Mucosa of stomach (tissue), 1 donor: Measurements from ENCODE around the gene HNMT.

ENCODE experiments used
- H3K27me3 ChIP-seq: one replicate; pipeline ENCODE4 v1.7.0; 2013; ENCODE audit warnings: mild to moderate bottlenecking, low read length; ENCODE audit not compliant: control insufficient read depth, insufficient read depth
- H3K36me3 ChIP-seq: one replicate; pipeline ENCODE4 v1.7.0; 2013; ENCODE audit warnings: low read length; ENCODE audit not compliant: control insufficient read depth, insufficient read depth
- H3K4me1 ChIP-seq: one replicate; pipeline ENCODE4 v1.7.0; 2013; ENCODE audit warnings: mild to moderate bottlenecking, low read length; ENCODE audit not compliant: control insufficient read depth, insufficient read depth
- H3K4me3 ChIP-seq: one replicate; pipeline ENCODE4 v1.7.0; 2013; ENCODE audit warnings: low read length
- H3K9ac ChIP-seq: one replicate; pipeline ENCODE4 v1.7.0; 2013; ENCODE audit warnings: mild to moderate bottlenecking, low read length, moderate library complexity
- H3K9me3 ChIP-seq: one replicate; pipeline ENCODE4 v1.7.0; 2013; ENCODE audit warnings: mild to moderate bottlenecking, low read length, moderate library complexity; ENCODE audit not compliant: control insufficient read depth
- donor health status: Pancreatic carcinoma.

The HNMT gene

DNA sequence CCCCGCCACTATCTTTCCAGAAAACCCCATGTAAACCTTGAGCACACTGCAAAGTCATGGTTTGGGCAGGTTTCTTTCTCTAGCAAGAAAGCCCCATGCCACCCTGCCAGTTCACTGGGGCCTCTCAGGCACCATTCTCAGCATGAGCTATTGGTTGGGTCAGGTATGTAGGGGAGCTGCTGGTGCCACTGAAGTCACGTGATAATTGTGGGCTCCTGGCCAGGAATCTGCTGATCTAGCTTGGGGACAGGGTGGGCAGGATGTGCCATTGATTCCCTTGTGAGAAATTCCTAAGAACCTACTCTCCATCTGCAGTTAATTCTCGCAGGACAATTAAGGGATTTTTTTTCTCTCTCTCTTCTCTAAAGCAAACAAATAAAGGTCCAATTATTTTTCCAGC is 26.5 kb upstream of the HNMT start:
- Histone ChIP-seq H3K36me3 (no peaks in the 10 kb centered on the region), H3K4me3 (no peak overlapping the region), H3K9me3 (no peaks in the 10 kb centered on the region), H3K27me3 (no peaks in the 10 kb centered on the region), H3K4me1 (peaks cover 1% of the 10 kb centered on the region), H3K9ac (no peak overlapping the region)

GRCh38 chr2:137938204-137938603 is 26.1 kb upstream of the HNMT start:
- Histone ChIP-seq H3K9ac (no peak overlapping the region), H3K4me3 (no peak overlapping the region), H3K27me3 (no peaks in the 10 kb centered on the region), H3K9me3 (no peaks in the 10 kb centered on the region), H3K36me3 (no peaks in the 10 kb centered on the region), H3K4me1 (peaks cover 5% of the 10 kb centered on the region)

GRCh38 chr2:137939026-137939425 is 25.2 kb upstream of the HNMT start:
- Histone ChIP-seq H3K4me1 (peaks cover 6% of the 10 kb centered on the region), H3K4me3 (no peak overlapping the region), H3K9me3 (no peaks in the 10 kb centered on the region), H3K36me3 (no peaks in the 10 kb centered on the region), H3K9ac (no peak overlapping the region), H3K27me3 (no peaks in the 10 kb centered on the region)

DNA sequence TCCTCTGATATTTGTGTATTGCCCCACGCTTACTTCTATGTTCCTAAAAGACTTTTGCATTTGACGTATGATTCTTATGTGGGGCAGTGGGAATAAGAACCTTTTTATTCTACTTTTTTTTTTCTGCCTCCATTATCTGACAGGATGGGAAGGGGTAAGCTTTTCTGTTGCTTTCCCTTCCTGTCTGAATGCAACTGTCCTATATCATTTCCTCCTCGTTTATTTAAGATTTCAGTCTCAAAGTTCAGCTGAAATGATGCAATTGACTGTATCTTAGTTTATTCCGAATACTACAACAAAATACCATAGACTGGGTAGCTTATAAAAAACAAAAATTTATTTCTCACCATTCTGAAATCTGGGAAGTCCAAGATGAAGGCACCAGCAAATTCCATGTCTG is 24.1 kb upstream of the HNMT start:
- Histone ChIP-seq H3K9ac (no peak overlapping the region), H3K9me3 (no peaks in the 10 kb centered on the region), H3K27me3 (no peaks in the 10 kb centered on the region), H3K36me3 (no peaks in the 10 kb centered on the region), H3K4me1 (peaks cover 6% of the 10 kb centered on the region), H3K4me3 (no peak overlapping the region)

GRCh38 chr2:137942037-137942832 is 22.0 kb upstream of the HNMT start:
- Histone ChIP-seq H3K9ac (no peak overlapping the region), H3K4me3 (no peak overlapping the region), H3K36me3 (no peaks in the 10 kb centered on the region), H3K4me1 (peaks cover 9% of the 10 kb centered on the region), H3K9me3 (no peaks in the 10 kb centered on the region), H3K27me3 (no peaks in the 10 kb centered on the region)

DNA sequence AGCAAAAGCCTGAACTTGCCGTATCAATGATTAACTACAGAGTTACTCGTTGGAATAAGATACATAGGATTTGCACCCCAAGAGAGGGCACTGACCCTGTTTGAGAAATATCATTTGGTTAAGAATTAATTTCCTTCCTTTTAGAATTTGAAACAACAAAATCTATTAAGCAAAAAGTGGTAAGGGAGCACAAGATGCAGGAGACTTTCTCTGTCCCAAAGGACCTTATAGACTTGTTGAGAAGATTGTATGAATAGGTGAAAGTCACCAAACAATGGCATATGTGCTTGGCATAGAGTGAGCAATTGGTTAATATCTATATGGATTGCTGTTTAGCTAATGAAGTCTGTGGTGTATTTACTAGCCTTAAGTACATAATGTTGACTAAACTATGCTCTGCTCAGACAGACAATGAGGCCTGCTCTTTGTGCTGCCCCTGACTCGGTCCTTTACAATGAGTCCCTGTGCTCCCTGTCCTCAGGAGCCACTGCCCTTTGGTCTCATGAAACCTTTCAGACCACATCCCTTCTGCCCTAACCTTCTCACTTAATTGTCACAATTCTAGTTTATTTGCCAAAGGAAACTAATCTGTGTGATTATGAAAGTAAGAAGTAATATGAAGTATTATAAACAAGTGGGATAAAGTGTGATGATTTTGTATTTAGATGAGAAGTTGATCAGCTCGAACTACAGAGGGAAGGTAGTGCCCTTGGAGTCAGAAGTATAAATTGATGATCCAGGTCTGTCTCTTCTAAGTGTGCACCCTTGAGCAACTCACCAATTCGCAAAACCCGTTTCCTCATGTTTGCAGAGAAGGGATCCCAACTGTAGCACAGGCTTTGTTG is 21.2 kb upstream of the HNMT start:
- Histone ChIP-seq H3K36me3 (no peaks in the 10 kb centered on the region), H3K27me3 (no peaks in the 10 kb centered on the region)

GRCh38 chr2:137943678-137944347 is 20.5 kb upstream of the HNMT start:
- Histone ChIP-seq H3K27me3 (no peaks in the 10 kb centered on the region), H3K36me3 (no peaks in the 10 kb centered on the region), H3K4me3 (no peak overlapping the region), H3K9me3 (no peaks in the 10 kb centered on the region), H3K4me1 (peaks cover 12% of the 10 kb centered on the region), H3K9ac (no peak overlapping the region)

More for the DNA sequence above, 21.2 kb upstream of the HNMT start:
- Histone ChIP-seq H3K9ac (no peak overlapping the region), H3K9me3 (no peaks in the 10 kb centered on the region), H3K4me3 (no peak overlapping the region), H3K4me1 (peaks cover 12% of the 10 kb centered on the region)

DNA sequence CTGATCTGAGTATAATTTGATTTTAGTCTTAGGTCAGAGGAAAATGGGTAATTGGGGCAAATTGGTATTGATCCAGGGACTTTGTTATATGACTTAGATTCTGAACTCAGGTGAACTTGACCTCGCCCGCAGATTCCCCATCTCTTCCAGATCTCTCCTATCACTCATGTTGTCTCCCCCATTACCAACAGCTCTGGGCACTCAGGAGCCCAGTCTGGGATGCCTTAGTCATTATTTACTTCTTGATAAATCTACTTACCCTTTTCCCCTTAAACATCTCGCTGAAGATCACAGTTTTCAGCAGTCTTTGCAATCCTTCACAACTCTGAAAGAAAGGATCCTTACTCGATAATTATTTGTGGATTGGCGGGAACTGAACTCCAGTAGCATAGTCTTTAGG is 19.6 kb upstream of the HNMT start:
- Histone ChIP-seq H3K9ac (no peak overlapping the region), H3K4me3 (no peak overlapping the region), H3K27me3 (no peaks in the 10 kb centered on the region), H3K4me1 (peaks cover 12% of the 10 kb centered on the region), H3K9me3 (no peaks in the 10 kb centered on the region), H3K36me3 (no peaks in the 10 kb centered on the region)

GRCh38 chr2:137945229-137945628 is 19.0 kb upstream of the HNMT start:
- no peaks in the 10 kb centered on the region for H3K9me3 ChIP-seq
- H3K36me3 ChIP-seq, result no peaks in the 10 kb centered on the region
- no peaks in the 10 kb centered on the region for H3K27me3 ChIP-seq
- H3K4me3 ChIP-seq, result no peak overlapping the region
- H3K4me1 ChIP-seq, result peaks cover 12% of the 10 kb centered on the region
- H3K9ac ChIP-seq, result no peak overlapping the region

- no peak overlapping the region for H3K4me3 ChIP-seq
- H3K36me3 ChIP-seq, result no peaks in the 10 kb centered on the region
- H3K9me3 ChIP-seq, result no peaks in the 10 kb centered on the region
- H3K27me3 ChIP-seq, result no peaks in the 10 kb centered on the region
- H3K9ac ChIP-seq, result no peak overlapping the region
- H3K4me1 ChIP-seq, result peaks cover 12% of the 10 kb centered on the region
Measured at GRCh38 chr2:137946227-137946626, 18.0 kb upstream of the HNMT start.

GRCh38 chr2:137947032-137947727 is 17.1 kb upstream of the HNMT start:
- H3K9ac ChIP-seq, result no peak overlapping the region

More at GRCh38 chr2:137947032-137947727, 17.1 kb upstream of the HNMT start:
- Histone ChIP-seq H3K36me3 (no peaks in the 10 kb centered on the region), H3K4me3 (no peak overlapping the region), H3K4me1 (peaks cover 12% of the 10 kb centered on the region), H3K27me3 (no peaks in the 10 kb centered on the region), H3K9me3 (no peaks in the 10 kb centered on the region)
